HG03064 (cell line): Measurements from ENCODE around the gene ZNF780A.
"Not testable (repeated sequence)": the region's sequence is repeated elsewhere in the genome, so short reads cannot be mapped to it uniquely, and the experiment has no call there.

Experiments
- ATAC-seq: cut with Tn5 transposase; IDR thresholded peaks from one replicate; pipeline ENCODE4 v1.9.1; 2021; ENCODE audit warnings: low read depth; ENCODE audit not compliant: unreplicated experiment

Gene ZNF780A

DNA sequence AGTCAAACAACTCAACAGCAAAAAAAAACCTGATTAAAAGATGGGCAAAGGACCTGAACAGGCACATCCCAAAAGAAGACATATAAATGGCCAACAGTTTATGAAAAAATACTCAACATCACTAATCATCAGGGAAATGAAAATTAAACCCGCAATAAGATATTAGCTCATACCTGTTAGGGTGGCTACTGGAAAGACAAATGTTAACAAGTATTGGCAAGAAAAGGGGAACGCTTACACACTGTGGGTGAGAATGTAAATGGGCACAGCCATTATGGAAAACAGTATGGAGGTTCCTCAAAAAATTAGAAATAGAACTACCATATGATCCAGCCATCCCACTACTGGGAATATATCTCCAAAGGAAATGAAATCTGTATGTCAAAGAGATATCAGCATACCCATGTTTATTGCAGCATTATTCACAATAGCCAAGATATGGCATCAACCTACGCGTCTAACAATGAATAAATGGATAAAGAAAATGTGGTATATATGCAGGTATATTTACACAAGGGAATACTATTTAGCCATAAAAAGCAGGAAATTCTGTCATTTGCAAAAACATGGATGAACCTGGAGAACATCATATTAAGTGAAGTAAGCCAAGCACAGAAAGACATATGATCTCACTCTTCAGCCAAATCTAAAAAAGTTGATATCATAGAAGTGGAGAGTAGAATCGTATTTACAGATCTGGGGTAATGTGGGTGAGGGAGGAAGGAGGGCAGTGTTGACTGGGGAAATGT lies 2.3 kb downstream of the ZNF780A start:
- ATAC-seq = no peak

GRCh38 chr19:40084948-40085347 lies 5.8 kb downstream of the ZNF780A start:
- no peak for ATAC-seq

GRCh38 chr19:40081411-40081810 lies 9.3 kb downstream of the ZNF780A start:
- no peak for ATAC-seq

GRCh38 chr19:40080289-40080688 lies 10.5 kb downstream of the ZNF780A start:
- no peak for ATAC-seq

DNA sequence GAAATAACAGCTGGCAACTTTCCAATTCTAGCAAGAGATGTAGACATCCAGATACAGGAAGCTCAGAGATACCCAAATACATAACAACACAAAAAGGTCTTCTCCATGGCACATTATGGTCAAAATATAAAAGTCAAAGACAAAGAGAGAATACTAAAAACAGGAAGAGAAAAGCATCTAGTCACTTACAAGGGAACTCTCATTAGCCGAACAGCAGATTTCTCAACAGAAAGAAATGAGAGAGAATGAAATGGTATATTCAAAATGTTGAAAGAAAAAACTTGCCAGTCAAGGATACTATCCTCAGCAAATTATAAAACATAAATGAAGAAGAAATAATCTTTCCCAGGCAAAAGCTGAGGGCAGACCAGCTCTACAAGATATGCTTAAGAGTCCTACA lies 12.4 kb downstream of the ZNF780A start:
- ATAC-seq = no peak

- ATAC-seq = no peak
These were observed 20.7 kb downstream of the ZNF780A start for GRCh38 chr19:40070058-40070457.

DNA sequence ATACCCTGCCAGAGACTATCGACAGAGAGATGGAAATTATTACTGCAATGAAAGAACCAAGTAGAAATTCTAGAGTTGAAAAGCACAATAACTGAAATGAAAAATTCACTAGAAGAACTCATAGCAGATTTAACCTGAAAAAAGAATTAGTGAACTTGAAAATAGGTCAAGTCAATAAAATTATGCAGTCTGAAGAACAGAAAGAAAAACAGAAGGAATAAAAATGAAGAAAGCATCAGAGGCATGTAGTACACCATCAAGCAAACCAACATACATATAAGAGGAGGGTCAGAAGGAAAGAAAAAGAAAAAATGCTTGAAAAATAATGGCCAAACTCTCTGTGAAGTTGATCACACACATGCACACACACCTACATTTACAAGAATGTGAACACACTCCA lies 31.1 kb downstream of the ZNF780A start:
- no peak for ATAC-seq

DNA sequence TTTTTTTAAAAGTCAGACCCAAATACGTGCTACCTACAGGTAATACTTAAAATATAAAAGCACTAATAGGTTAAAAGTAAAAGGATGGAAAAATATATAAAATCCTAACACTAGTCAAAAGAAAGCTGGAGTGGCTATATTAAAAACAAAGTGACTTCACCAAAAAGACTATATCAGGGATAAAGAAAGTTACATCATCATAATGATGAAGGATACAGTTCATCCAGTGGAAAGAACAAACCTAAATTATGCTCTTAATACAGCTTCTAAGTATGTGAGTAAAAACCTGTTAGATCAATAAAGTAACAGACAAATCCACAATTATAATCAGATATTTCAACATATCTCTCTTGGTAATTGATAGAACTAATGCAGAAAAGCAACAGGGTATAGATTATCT lies 33.6 kb downstream of the ZNF780A start:
- ATAC-seq = no peak

DNA sequence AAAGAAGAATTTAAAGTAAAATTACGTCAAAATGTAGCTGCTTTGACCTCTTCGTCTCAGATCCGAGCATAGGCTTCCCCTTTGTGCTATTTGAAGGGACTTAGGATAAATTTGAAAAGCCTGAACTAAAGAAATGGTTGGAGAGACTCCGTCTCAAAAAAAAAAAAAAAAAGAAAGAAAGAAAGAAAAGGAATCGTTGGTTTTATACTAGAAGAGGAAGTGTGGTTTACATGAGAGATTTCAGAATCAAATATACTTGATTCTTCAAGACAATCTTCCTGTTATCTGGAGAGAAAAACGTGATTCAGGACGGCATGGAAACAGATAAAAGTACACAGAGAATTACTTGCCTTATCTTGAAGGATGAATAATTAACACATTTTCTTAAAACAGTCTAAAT lies 34.2 kb downstream of the ZNF780A start:
- ATAC-seq = no peak

DNA sequence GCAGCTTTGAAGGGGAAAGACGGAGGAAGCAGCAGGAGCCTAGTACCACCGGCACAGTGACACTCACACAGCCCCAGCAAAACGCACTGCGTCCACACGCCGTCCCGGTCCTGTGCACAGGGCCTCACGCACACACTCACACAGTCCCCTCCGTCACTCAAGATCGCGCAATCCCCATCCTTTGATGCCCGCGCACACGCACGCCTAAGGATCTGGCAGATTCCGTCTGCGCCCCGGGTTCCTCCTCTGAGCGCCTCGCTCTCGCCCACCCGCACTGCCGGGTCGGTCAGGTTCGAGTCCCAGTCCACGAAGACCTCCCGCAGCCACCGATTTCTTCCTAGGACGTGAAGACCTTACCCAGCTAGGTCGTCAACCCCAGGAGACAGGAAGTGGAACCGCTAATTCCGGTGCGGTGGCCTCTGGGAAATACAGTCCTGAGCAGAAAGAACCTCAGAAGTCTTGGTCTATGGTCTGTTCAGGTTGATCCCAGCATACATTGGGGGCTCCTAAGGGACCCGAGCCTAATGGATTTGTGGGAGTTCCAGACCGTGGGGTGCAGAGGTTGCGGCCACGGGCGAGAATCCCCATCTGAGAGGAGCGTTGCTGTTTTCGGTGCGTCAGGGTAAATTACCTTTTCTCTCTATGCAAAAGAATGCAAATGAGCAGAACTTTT lies 34.8 kb downstream of the ZNF780A start, which contains the start of gene ZNF780B:
TSS of gene ZNF780B (minus strand) at position 400 of the 673 bp plus-strand sequence. CDS start 5,899 bp downstream, outside the sequence.
- peak; percentile 66 for ATAC-seq

- no peak for ATAC-seq
These were observed 35.7 kb downstream of the ZNF780A start for GRCh38 chr19:40055049-40055448.

DNA sequence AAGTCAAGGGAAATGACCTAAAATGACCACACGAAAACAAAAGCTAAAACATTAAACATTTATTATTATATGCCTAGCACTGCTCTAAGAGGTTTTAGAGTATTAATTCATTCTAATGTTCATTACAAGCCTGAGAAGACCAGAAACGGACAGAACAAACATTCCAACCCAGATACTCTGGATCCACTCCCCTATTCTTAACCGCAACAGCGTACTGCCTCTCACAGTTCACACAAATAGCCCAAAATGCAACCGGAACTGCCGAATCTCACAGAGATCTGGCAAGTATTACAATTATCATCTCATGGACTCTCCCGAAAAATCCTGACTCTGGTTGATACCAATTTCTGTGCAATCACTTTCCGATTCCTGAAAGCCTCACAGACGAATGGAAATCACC lies 36.1 kb downstream of the ZNF780A start:
- no peak for ATAC-seq

DNA sequence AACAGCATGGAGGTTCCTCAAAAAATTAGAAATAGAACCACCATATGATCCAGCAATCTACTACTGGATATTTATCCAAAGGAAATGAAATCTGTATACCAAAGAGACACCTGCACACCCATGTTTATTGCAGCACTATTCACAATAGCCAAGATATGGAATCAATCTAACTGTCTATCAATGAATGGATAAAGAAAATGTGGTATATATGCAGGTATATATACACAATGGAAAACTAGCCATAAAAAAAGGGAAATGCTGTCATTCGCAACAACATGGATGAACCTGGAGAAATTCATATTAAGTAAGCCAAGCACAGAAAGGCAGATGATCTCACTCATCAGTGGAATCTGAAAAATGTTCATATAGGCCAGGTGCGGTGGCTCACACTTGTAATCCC lies 37.3 kb downstream of the ZNF780A start:
- no peak for ATAC-seq

GRCh38 chr19:40041718-40042117 lies 49.0 kb downstream of the ZNF780A start:
- not testable (repeated sequence) for ATAC-seq

DNA sequence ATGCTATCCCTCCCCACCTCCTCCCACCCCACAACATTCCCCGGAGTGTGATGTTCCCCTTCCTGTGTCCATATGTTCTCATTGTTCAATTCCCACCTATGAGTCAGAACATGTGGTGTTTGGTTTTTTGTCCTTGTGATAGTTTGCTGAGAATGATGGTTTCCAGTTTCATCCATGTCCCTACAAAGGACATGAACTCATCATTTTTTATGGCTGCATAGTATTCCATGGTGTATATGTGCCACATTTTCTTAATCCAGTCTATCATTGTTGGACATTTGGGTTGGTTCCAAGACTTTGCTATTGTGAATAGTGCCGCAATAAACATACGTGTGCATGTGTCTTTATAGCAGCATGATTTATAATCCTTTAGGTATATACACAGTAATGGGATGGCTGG lies 52.7 kb downstream of the ZNF780A start:
- not testable (repeated sequence) for ATAC-seq

DNA sequence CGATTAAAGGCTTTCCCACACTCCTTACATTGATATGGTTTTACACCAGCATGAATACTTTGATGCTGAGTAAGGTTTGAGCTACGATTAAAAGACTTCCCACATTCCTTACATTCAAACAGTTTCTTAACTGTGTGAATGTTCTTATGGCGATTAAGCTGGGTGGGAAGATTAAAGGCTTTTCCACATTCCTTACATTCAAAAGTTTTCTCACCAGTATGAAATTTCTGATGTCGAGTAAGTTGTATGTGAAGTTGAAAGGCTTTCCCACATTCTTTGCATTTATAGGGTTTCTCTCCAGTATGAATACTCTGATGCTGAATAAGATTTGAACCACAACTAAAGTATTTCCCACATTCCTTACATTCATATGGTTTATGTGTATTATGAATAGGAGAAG lies 54.7 kb downstream of the ZNF780A start:
- no peak for ATAC-seq

DNA sequence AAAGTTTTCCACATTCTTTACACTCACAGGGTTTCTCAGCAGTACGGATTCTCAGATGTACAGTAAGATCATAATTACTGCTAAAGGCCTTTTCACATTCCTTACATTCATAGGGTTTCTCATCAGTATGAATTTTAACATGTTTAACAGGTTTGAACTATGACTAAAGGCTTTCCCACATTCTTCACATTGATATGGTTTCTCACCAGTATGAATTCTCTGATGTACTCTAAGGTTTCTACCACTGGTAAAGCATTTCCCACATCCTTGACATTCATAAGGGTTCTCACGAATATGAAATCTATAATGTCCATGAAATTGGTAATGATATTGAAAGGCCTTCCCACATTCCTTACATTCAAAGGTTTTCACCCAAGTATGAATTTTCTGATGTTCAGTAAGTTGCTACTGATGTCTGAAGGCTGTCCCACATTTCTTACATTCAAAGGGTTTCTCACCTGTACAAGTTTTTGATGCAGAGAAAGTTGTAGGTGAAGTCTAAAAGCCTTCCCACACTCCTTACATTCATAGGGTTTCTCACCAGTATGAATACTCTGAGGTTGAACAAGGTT lies 56.7 kb downstream of the ZNF780A start:
- ATAC-seq = no peak

DNA sequence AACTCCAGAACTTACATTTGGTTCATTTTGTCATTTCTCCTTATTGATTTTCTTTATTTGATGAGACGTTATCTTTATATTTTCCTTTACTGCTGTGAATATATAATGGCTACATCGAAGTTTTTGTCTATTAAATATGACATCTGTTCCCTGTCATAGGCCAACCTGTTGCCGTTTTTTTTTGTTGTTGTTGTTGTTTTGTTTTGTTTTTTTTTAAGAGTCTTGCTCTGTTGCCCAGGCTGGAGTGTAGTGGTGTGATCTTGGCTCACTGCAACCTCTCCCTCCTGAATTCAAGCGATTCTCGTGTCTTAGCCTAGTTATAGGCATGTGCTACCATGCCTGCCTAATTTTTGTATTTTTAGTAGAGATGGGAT lies 64.2 kb downstream of the ZNF780A start:
- ATAC-seq = no peak

DNA sequence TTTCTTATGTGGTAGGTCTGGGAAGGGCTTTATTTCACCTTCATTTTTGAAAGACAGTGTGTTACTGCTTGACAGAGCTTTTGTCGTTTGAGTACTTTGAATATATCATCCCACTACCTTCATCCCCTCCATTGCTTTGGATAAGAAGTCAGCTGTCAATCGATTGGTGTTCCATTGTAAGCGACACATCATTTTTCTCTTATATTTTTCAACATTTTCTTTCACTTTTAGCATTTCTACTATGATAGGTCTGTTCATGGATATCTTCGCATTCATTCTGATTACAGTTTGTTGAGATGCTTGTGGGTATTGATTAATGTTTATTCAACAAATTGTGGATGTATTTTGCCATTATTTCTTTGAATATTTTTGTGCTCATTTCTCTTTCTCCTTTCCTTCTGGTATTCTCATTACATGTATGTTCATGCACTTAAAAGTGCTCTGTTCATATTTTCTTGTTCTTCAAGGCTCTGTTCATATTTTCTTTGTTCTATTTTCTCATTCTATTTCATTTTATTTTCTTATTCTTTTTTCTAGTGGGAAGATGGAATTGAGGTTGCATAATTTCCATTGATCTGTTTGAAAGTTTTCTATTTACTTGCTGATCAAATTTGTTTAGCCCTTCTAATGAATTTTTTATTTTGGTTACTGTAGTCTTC lies 64.7 kb downstream of the ZNF780A start:
- no peak for ATAC-seq

DNA sequence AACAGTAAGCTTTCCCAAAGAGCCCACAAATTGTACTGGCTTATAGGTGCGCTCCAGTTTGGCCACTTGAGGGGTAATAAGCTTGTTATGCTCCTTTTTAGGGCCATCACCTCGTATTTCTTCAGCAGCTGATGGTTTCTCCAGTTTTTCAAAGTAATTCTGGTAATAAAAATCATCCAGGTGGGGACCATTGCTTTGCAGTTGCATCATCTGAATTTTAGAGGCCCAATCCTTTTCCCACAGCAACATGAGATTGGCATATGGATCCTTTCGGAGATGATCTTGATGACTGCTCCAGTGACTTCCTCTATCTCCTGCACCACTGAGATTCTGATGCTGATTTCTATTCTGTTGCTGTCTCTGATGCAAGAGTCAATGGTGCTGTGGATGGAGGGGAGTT lies 66.8 kb downstream of the ZNF780A start:
- no peak for ATAC-seq
